Activated T-cell treated with anti-CD3 and anti-CD28 coated beads for 1 hour (primary cell): ENCODE data around the gene SLC8A2.
A peak's percentile ranks its signal among the peaks of the same experiment; 100 is the strongest.
"Not testable (repeated sequence)": the region's sequence is repeated elsewhere in the genome, so short reads cannot be mapped to it uniquely, and the experiment has no call there.

Source experiments
- DNase-seq: peaks from one replicate; pipeline ENCODE4 v3.0.0-alpha.2; 2020; ENCODE audit warnings: low read depth

Gene SLC8A2

GRCh38 chr19:47408156-47408938 lies 63.3 kb downstream of the SLC8A2 start:
- no peak for DNase-seq

GRCh38 chr19:47407417-47407774 lies 64.3 kb downstream of the SLC8A2 start:
- no peak for DNase-seq

- no peak for DNase-seq
These were observed 64.8 kb downstream of the SLC8A2 start for GRCh38 chr19:47406711-47407416.

- DNase-seq, result no peak
These were observed 65.8 kb downstream of the SLC8A2 start for GRCh38 chr19:47405854-47406417.

- DNase-seq, result no peak
These were observed 66.5 kb downstream of the SLC8A2 start for GRCh38 chr19:47405197-47405550.

GRCh38 chr19:47404334-47405196 lies 67.1 kb downstream of the SLC8A2 start:
- no peak for DNase-seq

GRCh38 chr19:47402504-47402903 lies 69.2 kb downstream of the SLC8A2 start:
- DNase-seq, result no peak

- no peak for DNase-seq
These were observed 72.7 kb downstream of the SLC8A2 start for GRCh38 chr19:47398707-47399597.

- DNase-seq, result peak; percentile 86
These were observed 80.0 kb downstream of the SLC8A2 start for GRCh38 chr19:47391510-47392223.

GRCh38 chr19:47390533-47391488 lies 80.9 kb downstream of the SLC8A2 start:
- no peak for DNase-seq

GRCh38 chr19:47389150-47389556 lies 82.5 kb downstream of the SLC8A2 start:
- no peak for DNase-seq

GRCh38 chr19:47388721-47389120 lies 83.0 kb downstream of the SLC8A2 start:
- DNase-seq, result not testable (repeated sequence)

- DNase-seq, result not testable (repeated sequence)
These were observed 84.1 kb downstream of the SLC8A2 start for GRCh38 chr19:47387623-47388022.

GRCh38 chr19:47386582-47386981 lies 85.1 kb downstream of the SLC8A2 start:
- not testable (repeated sequence) for DNase-seq

- not testable (repeated sequence) for DNase-seq
These were observed 87.2 kb downstream of the SLC8A2 start for GRCh38 chr19:47384533-47384932.

GRCh38 chr19:47383890-47384289 lies 87.8 kb downstream of the SLC8A2 start:
- not testable (repeated sequence) for DNase-seq

GRCh38 chr19:47381653-47382279 lies 89.9 kb downstream of the SLC8A2 start:
- no peak for DNase-seq

GRCh38 chr19:47381121-47381520 lies 90.6 kb downstream of the SLC8A2 start:
- no peak for DNase-seq

- no peak for DNase-seq
These were observed 91.1 kb downstream of the SLC8A2 start for GRCh38 chr19:47380559-47380958.
